Thyroid gland (tissue), 4 donors: ENCODE data around the gene ADARB2.

ENCODE experiments used
- CTCF ChIP-seq, 6 experiments: fragments of 200-600 bp in 3 of 6; fragments of 450-650 bp in 3 of 6; sonication (generic) in 3 of 6; IDR thresholded peaks; one replicate each; pipeline ENCODE4 v1.5.1; 2016 to 2019; ENCODE audit warnings: antibody characterized with exemption in 6 of 6, mild to moderate bottlenecking in 2 of 6, inconsistent platforms in 1 of 6, moderate library complexity in 1 of 6
- POLR2A ChIP-seq, 2 donors: fragments of 450-650 bp; IDR thresholded peaks; one replicate each; pipeline ENCODE4 v1.6.1; 2017; ENCODE audit warnings: antibody characterized with exemption in 2 of 2, mild to moderate bottlenecking in 2 of 2, moderate library complexity in 1 of 2

- no peak for TF ChIP-seq CTCF (IDR thresholded peaks at IDR 0.05)
- no peak for TF ChIP-seq POLR2A (IDR thresholded peaks at IDR 0.05)
These were observed 520.6 kb downstream of the ADARB2 start for GRCh38 chr10:1216574-1217236.
